CD4-positive, alpha-beta T cell treated with Interleukin-10 for 1 hour (primary cell): Measurements from ENCODE around the gene DENND11.
"Not testable (repeated sequence)": the region's sequence is repeated elsewhere in the genome, so short reads cannot be mapped to it uniquely, and the experiment has no call there.

ENCODE experiments used
- DNase-seq: peaks from one replicate; pipeline ENCODE4 v3.0.0-alpha.2; 2020

The DENND11 gene

DNA sequence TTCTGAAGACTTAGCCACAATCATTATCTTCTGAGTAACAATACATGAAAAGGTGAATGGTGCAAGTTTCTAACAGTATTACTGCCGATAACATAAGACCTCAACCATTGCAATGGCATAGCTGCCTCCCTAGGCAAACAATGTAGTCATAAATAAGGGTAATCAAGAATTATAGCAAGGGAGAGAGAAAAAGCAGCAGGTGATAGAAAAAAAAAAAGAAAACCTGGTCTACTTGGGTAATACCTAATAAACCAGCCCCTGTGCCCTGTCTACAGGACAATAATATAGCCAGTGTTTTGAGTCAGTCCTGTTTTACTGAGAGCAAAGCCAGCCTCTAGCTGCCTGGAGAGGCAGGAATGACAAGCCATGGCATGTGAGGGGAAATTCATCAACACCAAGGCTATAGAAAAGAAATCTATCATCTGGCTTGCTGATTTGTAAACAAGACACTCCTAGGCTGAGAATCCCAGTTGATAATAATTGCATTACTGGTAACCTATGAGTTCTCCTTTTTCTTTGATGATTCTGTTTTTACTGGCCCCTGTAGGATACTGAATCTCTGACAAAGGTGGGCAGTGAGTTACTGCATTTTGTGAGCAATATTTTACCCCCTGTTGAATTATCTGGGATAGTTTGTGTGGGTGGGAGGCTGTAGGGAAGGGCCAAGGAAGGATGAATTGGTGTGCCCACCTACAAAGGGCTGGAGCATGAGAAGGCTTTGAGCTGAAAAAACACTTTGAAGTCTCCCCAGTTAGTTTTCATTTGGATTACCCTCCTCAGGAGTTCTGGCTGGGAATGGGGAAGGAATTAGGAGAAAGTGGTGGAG lies 4.5 kb upstream of the DENND11 start:
- DNase-seq, result no peak

- no peak for DNase-seq
Observed at GRCh38 chr7:141704741-141705140, 2.8 kb upstream of the DENND11 start.

GRCh38 chr7:141704112-141704511 lies 2.1 kb upstream of the DENND11 start:
- DNase-seq, result no peak

- DNase-seq, result no peak
Observed at GRCh38 chr7:141702892-141703291, 926 bp upstream of the DENND11 start.

- peak; percentile 79 for DNase-seq
Observed at GRCh38 chr7:141701489-141702046, 398 bp downstream of the DENND11 start.

- DNase-seq, result no peak
Observed at GRCh38 chr7:141700848-141701371, 1.1 kb downstream of the DENND11 start.

- no peak for DNase-seq
Observed at GRCh38 chr7:141700296-141700847, 1.6 kb downstream of the DENND11 start.

DNA sequence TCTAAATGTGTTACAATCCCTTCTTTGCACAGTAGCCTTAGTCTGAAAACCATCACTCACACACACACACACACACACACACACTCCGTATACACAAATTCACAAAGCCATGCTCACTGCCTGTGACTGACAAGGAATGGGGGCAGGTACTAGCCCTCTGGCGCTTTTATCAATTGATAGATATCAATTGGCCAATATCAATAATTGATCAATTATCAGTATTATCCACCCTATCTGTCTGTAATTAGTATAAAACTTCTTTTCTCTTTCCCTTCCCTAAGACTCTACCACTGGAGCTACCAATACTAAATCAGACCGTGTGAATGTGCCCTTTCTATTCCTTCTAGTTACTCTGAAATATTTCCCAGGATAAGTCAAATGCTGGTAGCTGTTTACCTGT lies 2.1 kb downstream of the DENND11 start:
- DNase-seq, result no peak

- DNase-seq, result no peak
Observed at GRCh38 chr7:141698247-141699015, 3.5 kb downstream of the DENND11 start.

DNA sequence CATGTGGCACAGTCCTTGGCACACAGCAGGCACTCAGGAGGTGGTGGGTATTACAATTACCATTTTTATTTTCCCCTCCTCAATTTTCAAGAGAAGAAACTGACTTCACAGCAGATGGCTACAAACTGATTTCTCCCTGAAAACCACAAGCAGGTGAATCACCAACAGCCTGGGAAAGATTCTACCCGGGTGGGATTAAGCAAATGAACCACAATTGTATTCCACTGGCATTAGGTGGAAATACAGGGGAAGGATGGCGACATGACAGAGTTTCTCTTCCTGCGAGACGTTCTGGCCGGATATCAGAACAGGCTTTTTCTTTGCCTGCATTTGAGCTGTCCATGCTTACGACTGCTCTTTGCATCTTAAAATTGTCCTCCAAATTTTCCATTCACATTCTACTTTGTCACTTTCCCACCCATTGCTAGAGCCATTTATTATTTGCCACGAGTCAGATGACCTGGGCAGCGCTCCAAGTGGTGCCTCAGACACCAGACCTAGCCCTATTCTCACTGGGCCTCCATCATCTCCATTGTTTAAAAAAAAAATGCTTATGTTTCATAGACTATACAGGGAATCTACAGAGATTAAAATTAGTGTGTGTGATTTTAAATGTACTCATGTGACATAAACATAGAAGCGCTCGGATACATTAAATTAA lies 4.6 kb downstream of the DENND11 start:
- no peak for DNase-seq

GRCh38 chr7:141696348-141696747 lies 5.6 kb downstream of the DENND11 start:
- DNase-seq, result no peak

GRCh38 chr7:141695803-141696289 lies 6.1 kb downstream of the DENND11 start:
- no peak for DNase-seq

DNA sequence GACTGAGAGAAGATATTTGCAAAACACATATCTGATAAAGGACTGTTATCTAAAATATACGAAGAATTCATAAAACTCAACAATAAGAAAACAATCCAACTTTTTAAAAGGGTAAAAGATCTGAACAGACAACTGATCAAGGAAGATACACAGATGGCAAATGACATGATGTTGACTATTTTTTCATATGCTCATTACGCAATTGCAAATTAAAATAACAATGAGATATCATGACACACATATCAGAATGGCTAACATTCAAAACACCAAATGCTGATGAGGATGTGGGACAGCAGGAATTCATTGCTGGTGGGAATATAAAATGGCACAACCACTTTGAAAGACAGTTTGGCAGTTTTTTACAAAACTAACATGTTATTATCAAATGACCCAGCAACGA lies 8.9 kb downstream of the DENND11 start:
- no peak for DNase-seq

- no peak for DNase-seq
Observed at GRCh38 chr7:141691961-141692360, 10.0 kb downstream of the DENND11 start.

DNA sequence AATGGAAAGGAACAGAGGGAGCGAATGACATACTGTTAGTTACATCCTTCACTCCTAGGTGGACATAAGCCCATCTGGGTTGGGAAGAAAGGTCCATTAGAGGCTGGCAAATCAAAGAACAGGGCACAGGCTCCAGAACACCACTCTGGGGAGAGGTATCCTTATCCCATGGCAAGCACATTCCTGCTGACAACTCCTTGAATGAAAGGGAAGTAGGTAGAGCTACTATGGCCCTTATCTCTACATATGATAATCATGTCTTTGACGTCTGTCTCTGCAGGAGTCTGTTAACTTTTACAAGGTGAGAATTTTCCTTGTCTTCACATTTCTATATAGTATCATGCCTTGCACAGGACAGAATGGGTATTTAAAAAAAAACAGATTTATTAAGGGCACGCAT lies 10.4 kb downstream of the DENND11 start:
- no peak for DNase-seq

GRCh38 chr7:141689072-141689825 lies 12.7 kb downstream of the DENND11 start:
- not testable (repeated sequence) for DNase-seq

DNA sequence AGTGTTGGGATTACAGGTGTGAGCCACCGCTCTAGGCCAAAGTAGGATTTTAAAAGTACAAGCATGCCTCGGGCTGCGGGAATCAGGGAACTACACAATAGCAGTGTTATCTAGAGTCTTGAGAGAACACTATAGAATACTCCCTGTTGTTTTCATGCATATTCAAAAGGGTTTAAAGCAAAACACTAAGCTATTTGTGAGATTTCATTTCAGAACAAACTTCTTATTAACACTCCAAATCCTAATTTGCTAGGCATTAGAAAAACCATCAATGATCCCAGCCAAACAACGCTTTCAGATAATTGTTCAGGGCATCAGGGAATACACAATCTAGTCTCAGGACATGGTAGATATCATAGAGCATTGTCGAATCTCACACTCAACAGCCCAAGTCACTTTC lies 13.9 kb downstream of the DENND11 start:
- no peak for DNase-seq

- DNase-seq, result no peak
Observed at GRCh38 chr7:141686670-141687069, 15.3 kb downstream of the DENND11 start.

GRCh38 chr7:141686074-141686473 lies 15.9 kb downstream of the DENND11 start:
- DNase-seq, result no peak

GRCh38 chr7:141685285-141686023 lies 16.5 kb downstream of the DENND11 start:
- no peak for DNase-seq

- DNase-seq, result no peak
Observed at GRCh38 chr7:141679014-141679413, 23.0 kb downstream of the DENND11 start.
